ENCODE measurements around the gene TSPO. TPM values are rescaled to one million over a fixed set of nuclear protein-coding genes. Genes with fewer than 3 reads are reported as not detected.

TSPO gene
- total and polyA plus RNA-seq, 2 of the 13 experiments (the other 11 are each of a cell fraction or from before 2014, with no cell fraction given) = 0.46 to 1.4 TPM

GRCh38 chr22:43126501-43127165 lies 24.7 kb upstream of the TSPO start:
- no peaks in the 10 kb centered on the region for H3K9me3 ChIP-seq (ENCODE audit: low read length)
- ChIA-PET POLR2A (interaction anchor here (0.6 to 2.0 kb wide), 8 partner anchors 16 to 474 kb away, joined by 3 to 13 read pairs (median 3); partner anchors contain the start of genes BIK, MCAT and TTLL12), CTCF (ENCODE audit: low intra/inter-chr PET ratio, low total read pairs) (no interaction called here)
- BruUV-seq (replicated peaks) = no TSS peak
- FAIRE-seq (no peak), ATAC-seq (peak; percentile 79), DNase-seq (ENCODE audit: low spot score) (peak; percentile 65)
- H3K27ac ChIP-seq (ENCODE audit: extremely low read length, insufficient read depth, low read length) = no peak overlapping the region
- H3K36me3 ChIP-seq (replicated peaks in 1 of 2; ENCODE audit: control insufficient read depth in 1 of 2, insufficient read depth in 2 of 2, low read length in 2 of 2) = peaks cover 0 to 2% of the 10 kb centered on the region in 2 experiments; a peak in 1 of 5 replicates
- intact Hi-C loops (cut with micrococcal nuclease; ENCODE audit: unreplicated experiment) = loop anchor here (2.0 to 5.0 kb wide), 2 partner anchors 16 to 34 kb away; partner anchors contain the start of gene BIK
- no peaks in the 10 kb centered on the region for H4K20me1 ChIP-seq (ENCODE audit: insufficient read depth, low read length)
- H2AFZ ChIP-seq (ENCODE audit: low read length) = no peak overlapping the region
- WGBS (ENCODE audit: low lambda C conversion rate) = 25% methylated on average over 3 of the region's 5 CpGs
- peaks cover 31% of the 10 kb centered on the region for H3K4me1 ChIP-seq (ENCODE audit: insufficient read depth, low read length)
- H3K27me3 ChIP-seq (ENCODE audit: control insufficient read depth in 1 of 2, insufficient read depth in 2 of 2, low read length in 2 of 2) = no peaks in the 10 kb centered on the region
- in situ Hi-C loops (cut with HindIII; ENCODE audit: extremely low pct_ligation_motif_present, low pct_unique_long_range_greater_than_20kb) = no loop called here
- peak overlapping the region in 1 of 3 experiments; percentile 57; a peak in 2 of 6 replicates for H3K4me3 ChIP-seq (replicated peaks in 1 of 3; ENCODE audit: insufficient read depth in 1 of 3, low read depth in 2 of 3, low read length in 3 of 3)
- H3K9ac ChIP-seq (ENCODE audit: insufficient read depth, low read depth, low read length) = peak overlapping the region; percentile 24; the same call in 1 of the 2 replicates
- peak overlapping the region; percentile 88 for H3K4me2 ChIP-seq (ENCODE audit: low read depth, low read length)
- no peaks in the 10 kb centered on the region for H3K79me2 ChIP-seq (ENCODE audit: insufficient read depth, low read length)
- 0 out of 2 replicates have a peak, but pooled peaks have one; percentile 14 for TF ChIP-seq ARID5B (CRISPR knock-in tag; IDR thresholded peaks at IDR 0.05)
- no peak for TF ChIP-seq PAX8 (CRISPR knock-in tag; IDR thresholded peaks at IDR 0.05; ENCODE audit: borderline replicate concordance)
- no peak for TF ChIP-seq ZBTB2 (CRISPR knock-in tag; IDR thresholded peaks at IDR 0.05; ENCODE audit: low read depth)
- peak; percentile 83 for TF ChIP-seq ATF3 (CRISPR knock-in tag; IDR thresholded peaks at IDR 0.05)
- no peak for TF ChIP-seq HNRNPUL1 (IDR thresholded peaks at IDR 0.05; ENCODE audit: low read depth, low read length)
- TF ChIP-seq PREB (CRISPR knock-in tag; IDR thresholded peaks at IDR 0.05) = no peak
- no peak for TF ChIP-seq FOXK1 (CRISPR knock-in tag; IDR thresholded peaks at IDR 0.05; ENCODE audit: borderline replicate concordance, low read depth)
- TF ChIP-seq ZFX (CRISPR knock-in tag; IDR thresholded peaks at IDR 0.05; ENCODE audit: low read depth) = peak; percentile 40; the same call in 1 of the 2 replicates
- no peak for TF ChIP-seq ATRX (CRISPR knock-in tag; IDR thresholded peaks at IDR 0.05; ENCODE audit: borderline replicate concordance)
- TF ChIP-seq GMEB1 (CRISPR knock-in tag; IDR thresholded peaks at IDR 0.05; ENCODE audit: borderline replicate concordance) = no peak
- no peak for TF ChIP-seq PLSCR1 (CRISPR knock-in tag; IDR thresholded peaks at IDR 0.05; ENCODE audit: borderline replicate concordance)
- TF ChIP-seq ZNF282 (IDR thresholded peaks at IDR 0.05; ENCODE audit: partially characterized antibody) = no peak
- no peak for TF ChIP-seq ZNF546 (CRISPR knock-in tag; conservative IDR thresholded peaks at IDR 0.05)

Data from HepG2 (cell line).